ENCODE data around the gene DCAF11. TPM values are rescaled to one million over a fixed set of nuclear protein-coding genes. Genes with fewer than 3 reads are reported as not detected.

Gene DCAF11
- total RNA-seq, 6 experiments from 2014 or later, result 28.1 to 36.3 (median 32.1) TPM

DNA sequence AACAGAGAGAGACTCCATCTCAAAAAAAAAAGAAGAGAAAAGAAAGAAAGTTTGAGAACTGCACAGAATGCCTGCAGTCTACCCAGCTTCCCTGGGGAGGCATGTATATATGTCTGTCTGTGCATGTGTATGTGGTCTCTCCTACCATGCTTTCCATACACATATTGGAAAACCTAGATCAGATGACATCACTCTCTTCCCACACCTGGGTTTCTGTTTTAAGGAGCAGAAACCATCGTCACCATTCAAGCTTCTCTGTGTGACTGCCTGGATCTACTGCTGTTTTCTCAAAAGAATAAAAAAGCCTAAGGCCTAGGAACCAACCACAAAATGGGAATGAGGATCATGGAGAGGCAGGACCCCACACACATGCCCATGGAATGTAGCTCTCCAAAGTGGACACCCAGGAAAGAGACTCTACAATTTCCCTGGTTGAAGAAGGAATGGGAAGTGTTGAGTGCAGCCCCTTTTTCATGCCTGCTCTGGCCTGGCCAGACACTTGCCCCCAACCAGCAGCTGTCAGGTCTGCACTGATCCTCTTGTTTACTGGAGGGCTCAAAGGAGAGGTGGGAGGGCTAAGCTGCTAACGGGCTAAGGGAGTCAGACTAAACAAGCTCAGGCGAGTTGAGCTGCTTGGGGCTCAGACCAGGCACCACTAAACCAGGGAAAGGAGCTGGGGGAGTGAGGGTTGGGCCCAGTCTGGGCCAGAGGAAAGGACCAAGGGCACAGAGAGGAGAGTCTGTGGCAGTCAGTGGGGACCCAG, 28.2 kb upstream of the DCAF11 start:
- Mint-ChIP-seq H3K9me3 (no peaks in the 10 kb centered on the region), H3K4me1 (ENCODE audit: low read depth) (no peaks in the 10 kb centered on the region), H3K27me3 (ENCODE audit: insufficient read depth) (peaks cover 23% of the 10 kb centered on the region), H3K27ac (no peak overlapping the region), H3K36me3 (ENCODE audit: low read depth) (no peaks in the 10 kb centered on the region), H3K4me3 (no peak overlapping the region)
- TF ChIP-seq, protein P1, sequence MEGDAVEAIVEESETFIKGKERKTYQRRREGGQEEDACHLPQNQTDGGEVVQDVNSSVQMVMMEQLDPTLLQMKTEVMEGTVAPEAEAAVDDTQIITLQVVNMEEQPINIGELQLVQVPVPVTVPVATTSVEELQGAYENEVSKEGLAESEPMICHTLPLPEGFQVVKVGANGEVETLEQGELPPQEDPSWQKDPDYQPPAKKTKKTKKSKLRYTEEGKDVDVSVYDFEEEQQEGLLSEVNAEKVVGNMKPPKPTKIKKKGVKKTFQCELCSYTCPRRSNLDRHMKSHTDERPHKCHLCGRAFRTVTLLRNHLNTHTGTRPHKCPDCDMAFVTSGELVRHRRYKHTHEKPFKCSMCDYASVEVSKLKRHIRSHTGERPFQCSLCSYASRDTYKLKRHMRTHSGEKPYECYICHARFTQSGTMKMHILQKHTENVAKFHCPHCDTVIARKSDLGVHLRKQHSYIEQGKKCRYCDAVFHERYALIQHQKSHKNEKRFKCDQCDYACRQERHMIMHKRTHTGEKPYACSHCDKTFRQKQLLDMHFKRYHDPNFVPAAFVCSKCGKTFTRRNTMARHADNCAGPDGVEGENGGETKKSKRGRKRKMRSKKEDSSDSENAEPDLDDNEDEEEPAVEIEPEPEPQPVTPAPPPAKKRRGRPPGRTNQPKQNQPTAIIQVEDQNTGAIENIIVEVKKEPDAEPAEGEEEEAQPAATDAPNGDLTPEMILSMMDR (IDR thresholded peaks at IDR 0.05), result no peak
- DNase-seq, result no peak

DNA sequence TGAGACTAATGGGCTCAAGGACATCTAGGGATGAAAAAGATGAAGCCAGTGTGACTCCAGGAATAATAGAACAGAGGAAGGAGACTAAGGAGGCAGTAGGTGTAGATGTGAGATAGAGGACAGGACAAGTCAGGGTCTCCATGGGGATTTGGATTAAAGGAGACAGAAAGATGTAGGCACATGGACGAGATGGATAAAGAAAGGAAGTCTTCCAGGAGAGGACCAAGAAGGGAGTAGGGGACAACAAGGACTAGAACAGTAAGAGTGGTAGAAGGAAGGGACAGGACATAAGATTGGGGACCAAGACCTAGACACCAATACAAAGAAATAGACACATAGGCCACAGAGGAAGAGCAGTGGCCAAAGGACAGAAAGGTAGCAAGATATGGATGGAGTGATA, 27.6 kb upstream of the DCAF11 start:
- DNase-seq, result no peak
- TF ChIP-seq, protein P1 (IDR thresholded peaks at IDR 0.05), result no peak
- peaks cover 21% of the 10 kb centered on the region for H3K27me3 Mint-ChIP-seq (ENCODE audit: insufficient read depth)
- H3K9me3 Mint-ChIP-seq, result no peaks in the 10 kb centered on the region
- no peak overlapping the region for H3K27ac Mint-ChIP-seq
- no peak overlapping the region for H3K4me3 Mint-ChIP-seq
- no peaks in the 10 kb centered on the region for H3K36me3 Mint-ChIP-seq (ENCODE audit: low read depth)
- H3K4me1 Mint-ChIP-seq (ENCODE audit: low read depth), result no peaks in the 10 kb centered on the region

- H3K27ac Mint-ChIP-seq, result no peak overlapping the region
- DNase-seq, result no peak
- TF ChIP-seq, protein P1 (IDR thresholded peaks at IDR 0.05), result no peak
- no peaks in the 10 kb centered on the region for H3K36me3 Mint-ChIP-seq (ENCODE audit: low read depth)
- H3K4me1 Mint-ChIP-seq (ENCODE audit: low read depth), result peaks cover 3% of the 10 kb centered on the region
- no peaks in the 10 kb centered on the region for H3K9me3 Mint-ChIP-seq
- H3K4me3 Mint-ChIP-seq, result no peak overlapping the region
- H3K27me3 Mint-ChIP-seq (ENCODE audit: insufficient read depth), result peaks cover 14% of the 10 kb centered on the region
These were observed 26.5 kb upstream of the DCAF11 start for GRCh38 chr14:24088095-24088494.

DNA sequence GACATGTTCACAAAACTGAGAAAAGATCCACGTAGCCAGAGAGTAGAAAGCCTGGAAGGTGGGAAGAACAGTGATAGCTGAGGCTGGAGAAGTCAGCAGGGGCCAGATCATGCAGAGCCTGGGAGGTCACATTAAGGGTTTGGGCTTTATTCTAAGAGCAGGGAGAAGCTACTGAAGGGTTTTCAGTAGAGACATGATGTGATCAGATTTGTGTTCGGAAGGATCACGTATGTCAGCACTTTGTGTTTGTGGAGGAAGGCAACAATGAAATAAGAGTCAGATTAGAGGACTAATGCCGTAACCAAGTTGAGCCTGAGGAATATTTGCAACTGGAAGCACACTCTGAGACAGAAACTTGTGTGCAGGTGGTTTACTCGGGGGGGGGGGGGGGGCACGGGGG, 24.7 kb upstream of the DCAF11 start:
- no peak for DNase-seq
- TF ChIP-seq, protein P1 (IDR thresholded peaks at IDR 0.05), result no peak
- Mint-ChIP-seq H3K4me1 (ENCODE audit: low read depth) (peaks cover 11% of the 10 kb centered on the region), H3K36me3 (ENCODE audit: low read depth) (no peaks in the 10 kb centered on the region), H3K9me3 (no peaks in the 10 kb centered on the region), H3K27me3 (ENCODE audit: insufficient read depth) (peaks cover 10% of the 10 kb centered on the region), H3K27ac (no peak overlapping the region), H3K4me3 (no peak overlapping the region)

- H3K36me3 Mint-ChIP-seq (ENCODE audit: low read depth), result peaks cover 4% of the 10 kb centered on the region; the same call in 1 of the 2 replicates
- TF ChIP-seq, protein P1 (IDR thresholded peaks at IDR 0.05), result no peak
- no peak overlapping the region for H3K27ac Mint-ChIP-seq
- H3K27me3 Mint-ChIP-seq (ENCODE audit: insufficient read depth), result peaks cover under 1% of the 10 kb centered on the region
- DNase-seq, result no peak
- peaks cover 26% of the 10 kb centered on the region for H3K4me1 Mint-ChIP-seq (ENCODE audit: low read depth)
- no peaks in the 10 kb centered on the region for H3K9me3 Mint-ChIP-seq
- no peak overlapping the region for H3K4me3 Mint-ChIP-seq
These were observed 22.5 kb upstream of the DCAF11 start for GRCh38 chr14:24092110-24092504.

All from HFFc6 (cell line).